Glomerular visceral epithelial cell (primary cell): ENCODE data around the gene TRMU.
A peak's percentile ranks its signal among the peaks of the same experiment; 100 is the strongest.

Experiments used
- DNase-seq: peaks from one replicate; pipeline ENCODE4 v3.0.0-alpha.2; 2016; ENCODE audit errors: extremely low spot score

TRMU gene, protein sequence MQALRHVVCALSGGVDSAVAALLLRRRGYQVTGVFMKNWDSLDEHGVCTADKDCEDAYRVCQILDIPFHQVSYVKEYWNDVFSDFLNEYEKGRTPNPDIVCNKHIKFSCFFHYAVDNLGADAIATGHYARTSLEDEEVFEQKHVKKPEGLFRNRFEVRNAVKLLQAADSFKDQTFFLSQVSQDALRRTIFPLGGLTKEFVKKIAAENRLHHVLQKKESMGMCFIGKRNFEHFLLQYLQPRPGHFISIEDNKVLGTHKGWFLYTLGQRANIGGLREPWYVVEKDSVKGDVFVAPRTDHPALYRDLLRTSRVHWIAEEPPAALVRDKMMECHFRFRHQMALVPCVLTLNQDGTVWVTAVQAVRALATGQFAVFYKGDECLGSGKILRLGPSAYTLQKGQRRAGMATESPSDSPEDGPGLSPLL

DNA sequence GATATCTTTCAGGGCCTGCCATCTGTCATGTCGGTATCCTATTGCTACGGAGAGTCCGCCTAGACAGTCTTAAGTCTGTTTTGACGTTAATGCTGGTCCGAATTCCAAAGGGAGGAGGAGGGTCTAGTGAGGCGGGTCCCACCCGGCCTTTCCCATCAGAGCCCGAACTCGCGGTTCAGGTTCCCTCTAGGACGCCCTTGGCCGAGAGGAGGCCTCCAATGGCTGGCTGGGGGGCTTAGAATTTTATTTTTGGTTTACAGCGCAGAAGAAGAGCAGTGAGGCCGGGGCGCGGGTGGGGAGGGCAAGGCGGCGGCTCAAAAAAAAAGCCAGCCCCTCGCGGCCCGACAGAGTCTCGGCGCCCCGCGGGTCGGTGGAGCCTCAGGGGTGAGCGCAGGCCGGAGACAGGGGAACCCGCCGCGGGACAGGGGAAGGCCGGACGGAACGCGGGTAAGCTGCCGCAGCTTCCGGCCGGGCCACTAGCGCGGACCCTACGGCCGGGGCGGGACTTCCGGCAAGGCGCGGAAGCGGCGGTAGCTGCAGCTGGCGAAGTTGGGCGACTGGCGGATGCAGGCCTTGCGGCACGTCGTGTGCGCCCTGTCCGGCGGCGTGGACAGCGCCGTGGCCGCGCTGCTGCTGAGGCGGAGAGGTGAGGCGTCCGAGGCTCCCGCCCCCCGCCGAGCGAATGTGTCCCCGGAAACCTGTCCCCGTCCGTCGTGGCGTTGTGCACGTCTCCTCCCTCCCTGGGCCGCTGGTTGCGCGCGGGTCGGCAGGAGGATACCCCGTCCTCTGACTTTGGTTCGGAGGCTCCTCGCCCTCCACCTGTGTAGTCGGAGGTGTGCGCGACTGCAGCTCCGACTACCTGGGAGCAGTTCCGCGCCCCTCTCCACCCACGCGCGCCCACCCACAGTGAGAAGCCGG is at the start of gene TRMU:
Gene TRMU, plus strand, starts transcription at position 514 of the 918 bp plus-strand sequence. Its CDS starts 51 bp downstream, at position 565.
- DNase-seq = peak; percentile 84

DNA sequence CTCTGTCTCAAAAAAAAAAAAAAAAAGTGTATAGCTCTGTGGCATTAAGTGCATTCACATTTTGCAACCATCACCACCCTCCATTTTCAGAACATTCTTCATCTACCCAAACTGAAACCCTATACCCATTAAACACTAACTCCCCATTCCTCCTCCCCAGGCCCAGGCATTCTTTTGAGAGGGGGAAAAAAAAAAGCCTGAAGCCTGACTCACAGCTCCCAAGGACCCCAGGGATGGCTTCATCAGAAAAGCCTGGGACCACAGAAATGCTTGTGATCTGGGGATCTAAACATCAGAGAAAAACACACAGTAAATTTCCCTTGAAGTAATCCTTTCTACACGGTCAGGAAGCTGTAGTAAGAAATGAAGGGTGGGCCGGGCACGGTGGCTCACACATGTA is 49.5 kb upstream of the TRMU start:
- DNase-seq = no peak

DNA sequence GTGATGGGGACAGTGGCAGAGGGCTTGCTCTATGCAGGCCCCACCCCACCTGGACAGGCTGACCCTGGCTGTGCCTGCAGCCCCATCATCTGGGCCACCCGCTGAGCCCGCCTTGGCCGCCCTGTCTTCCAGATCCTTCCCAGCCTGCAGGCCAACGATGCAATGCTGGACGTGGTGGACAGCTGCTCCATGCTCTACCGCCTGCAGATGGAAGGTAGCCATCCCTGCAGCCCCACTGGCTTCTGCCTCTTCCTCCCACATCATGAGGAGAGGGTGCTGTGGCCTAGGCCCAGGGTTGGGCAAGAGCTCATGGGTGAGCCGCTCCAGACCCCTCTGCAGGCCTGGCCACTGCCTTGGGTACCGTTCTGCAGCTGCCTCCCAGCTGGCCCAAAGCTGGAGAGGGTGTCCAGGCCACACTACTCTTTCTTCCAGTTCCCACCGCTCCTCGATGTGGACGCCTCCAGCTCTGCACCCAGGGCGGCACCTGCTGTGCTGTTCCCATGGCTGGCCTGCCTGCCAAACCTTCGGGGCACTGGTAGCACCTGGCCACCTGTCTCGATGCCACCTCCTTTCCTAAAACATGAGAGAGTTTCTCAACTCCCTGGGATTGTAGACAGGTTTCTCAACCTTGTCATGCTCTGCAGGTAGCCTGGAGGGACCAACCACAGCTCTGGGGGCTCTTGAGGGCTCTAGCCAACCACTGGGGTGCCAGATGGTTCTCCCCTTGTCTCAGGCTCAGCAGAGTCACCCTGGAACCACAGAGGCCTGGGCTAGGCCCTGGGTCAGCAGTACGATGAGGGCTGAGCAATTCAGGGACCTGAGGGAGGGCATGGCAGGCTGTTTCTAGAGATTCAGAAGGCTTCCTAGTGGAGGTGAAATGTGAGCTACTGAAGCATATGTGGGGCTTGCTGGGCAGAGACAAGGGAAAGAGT is 48.3 kb upstream of the TRMU start:
- DNase-seq = no peak

DNA sequence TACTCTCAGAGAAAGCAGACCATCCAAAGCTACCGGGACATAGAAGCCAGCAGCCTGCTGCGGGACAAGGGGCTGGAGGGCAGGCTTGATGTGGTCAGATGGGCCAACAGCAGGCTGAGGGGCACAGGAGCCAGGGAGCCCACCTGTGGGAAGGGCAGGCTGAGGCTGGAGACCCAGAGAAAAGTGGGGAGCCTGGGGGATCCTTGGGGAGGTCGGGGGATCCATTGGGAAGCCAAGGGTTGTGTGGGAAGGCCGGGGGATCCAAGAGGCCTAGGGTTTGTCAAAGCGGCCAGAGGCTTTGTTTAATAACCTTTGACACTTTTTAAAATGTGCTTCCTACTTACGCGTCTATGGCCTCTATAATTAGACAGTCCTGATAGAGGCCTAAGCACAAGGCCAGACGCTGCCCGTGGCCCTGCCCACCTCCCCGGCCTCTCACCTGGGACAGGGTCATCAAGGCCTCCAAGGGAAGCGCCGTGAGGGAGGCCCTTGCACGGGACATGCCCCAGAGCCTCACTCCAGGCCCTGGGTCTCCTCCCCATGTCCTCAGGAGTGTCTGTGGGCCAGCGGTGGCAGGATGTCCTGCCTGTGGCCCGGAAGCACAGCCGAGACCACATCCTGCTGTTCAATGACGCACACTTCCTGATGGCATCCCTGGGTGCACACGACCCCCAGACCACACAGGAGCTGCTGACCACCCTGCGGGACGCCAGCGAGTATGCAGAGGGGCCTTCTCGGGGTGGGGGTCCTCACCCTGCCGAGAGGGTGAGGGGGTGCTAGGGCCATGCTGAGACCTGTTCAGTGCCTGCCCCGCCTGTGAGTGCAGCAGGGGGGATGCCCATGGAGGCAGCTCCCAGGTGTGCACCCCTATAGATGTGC is 47.4 kb upstream of the TRMU start:
- DNase-seq = no peak

DNA sequence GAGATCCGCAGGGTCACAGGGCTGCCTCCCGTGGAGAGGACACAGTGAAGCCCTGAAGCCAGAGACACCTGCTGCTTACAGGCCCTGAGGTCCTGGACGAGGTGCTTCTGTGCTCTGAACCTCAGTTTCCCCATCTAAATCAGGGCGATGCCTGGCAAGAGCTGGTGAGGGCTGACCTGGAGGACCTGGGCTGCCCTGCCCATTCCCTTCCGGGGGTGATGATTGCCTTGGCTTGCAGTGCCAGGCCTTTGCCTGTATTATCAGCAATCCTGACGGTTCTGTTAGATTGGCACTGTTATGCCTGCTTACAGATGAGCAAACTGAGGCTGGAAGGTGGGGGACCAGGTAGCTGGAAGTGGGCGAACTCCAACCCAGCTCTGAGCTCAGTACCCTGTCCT is 46.7 kb upstream of the TRMU start:
- no peak for DNase-seq

DNA sequence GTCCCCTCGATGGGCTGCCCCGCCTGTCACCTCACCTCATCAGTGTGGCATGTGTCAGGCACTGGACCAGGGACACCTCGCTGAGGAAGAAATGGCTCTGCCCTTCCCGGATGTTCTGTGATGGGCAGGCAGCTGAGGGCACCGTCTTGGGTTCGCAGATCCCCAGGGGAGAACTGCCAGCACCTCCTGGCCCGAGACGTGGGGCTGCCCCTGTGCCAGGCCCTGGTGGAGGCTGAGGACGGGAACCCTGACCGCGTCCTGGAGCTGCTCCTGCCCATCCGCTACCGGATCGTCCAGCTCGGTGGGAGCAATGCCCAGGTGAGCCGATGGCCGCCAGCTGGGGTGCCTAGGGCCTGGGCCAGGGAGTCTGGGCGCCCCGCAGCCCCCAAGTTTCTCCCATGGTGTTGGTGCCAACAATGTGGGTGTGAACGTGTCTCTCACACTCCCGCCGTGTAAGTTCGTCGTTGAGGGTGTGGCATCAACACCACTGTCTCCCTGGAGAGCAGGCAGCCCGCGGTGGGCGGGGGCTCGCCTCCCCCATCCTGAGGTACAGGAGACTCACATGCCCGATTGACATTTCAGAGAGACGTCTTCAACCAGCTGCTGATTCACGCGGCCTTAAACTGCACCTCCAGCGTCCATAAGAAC is 46.1 kb upstream of the TRMU start:
- no peak for DNase-seq

DNA sequence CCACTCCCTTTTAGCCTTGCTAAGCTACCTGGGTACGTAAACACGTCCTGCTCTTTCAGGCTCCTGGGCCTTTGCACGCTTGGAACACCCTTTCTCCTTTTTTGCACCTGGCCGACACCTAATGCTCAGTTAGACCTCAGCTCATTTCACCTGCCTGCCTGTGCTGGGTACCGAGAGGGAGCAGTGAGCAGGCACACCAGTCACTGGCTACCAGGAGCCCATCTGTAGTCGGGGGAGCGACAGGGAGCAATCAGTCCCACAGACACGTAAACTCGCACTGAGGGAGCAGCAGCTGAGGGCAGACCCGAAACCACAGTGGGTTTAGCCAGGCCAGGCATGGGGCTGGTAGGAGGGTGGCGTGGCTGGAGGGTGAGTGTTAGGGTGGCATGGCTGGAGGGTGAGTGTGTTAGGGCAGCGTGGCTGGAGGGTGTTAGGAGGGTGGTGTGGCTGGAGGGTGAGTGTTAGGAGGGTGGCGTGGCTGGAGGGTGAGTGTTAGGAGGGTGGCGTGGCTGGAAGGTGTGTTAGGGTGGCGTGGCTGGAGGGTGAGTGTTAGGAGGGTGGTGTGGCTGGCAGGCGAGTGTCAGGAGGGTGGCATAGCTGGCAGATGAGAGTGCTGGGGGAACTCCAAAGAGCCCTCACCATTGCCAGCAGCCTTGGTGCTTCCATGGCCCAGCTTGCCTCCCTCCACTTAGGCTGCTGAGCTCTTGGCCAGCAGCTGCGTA is 45.2 kb upstream of the TRMU start:
- DNase-seq = no peak

DNA sequence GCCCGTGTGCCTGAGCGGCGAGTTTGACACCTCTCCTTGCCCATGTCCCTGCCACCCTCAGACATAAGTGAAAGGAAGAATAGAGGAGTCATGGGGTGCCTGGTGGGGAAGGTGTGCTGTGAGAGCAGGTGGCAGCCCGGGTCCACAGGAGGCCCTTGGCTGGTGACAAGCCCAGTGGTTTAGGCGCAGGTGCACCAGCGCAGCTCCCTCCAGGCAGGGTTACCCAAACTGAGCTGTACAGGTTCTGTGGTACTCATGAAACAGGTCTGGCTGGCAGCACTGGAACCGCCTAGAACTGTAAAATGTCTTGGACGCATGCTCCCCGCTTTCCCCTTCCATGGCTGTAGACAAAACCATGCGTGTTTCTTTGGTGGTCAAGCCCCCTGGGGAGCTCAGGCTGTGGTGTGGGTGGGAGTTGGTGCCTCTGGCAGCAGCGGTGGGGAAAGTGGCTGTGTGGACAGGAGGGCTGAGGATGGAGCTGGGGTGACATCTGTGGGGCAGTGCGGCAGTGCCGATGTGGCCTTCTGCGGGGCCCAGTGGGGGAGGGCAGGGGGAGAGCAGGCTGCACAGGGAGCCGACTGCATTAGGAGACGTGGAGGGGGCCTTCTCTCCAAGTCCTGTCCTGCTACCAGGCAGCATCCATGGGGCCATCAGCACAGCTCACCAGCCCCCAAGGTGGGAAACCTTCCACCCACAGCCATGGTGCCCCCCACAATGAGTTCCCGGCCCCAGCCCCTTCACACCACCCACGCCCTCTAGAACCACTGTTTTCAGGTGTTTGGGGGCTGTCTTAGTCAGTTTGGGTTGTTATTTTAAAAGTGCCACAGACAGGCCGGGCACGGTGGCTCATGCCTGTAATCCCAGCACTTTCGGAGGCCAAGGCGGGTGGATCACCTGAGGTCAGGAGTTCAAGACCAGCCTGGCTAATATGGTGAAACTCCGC is 44.4 kb upstream of the TRMU start:
- no peak for DNase-seq

DNA sequence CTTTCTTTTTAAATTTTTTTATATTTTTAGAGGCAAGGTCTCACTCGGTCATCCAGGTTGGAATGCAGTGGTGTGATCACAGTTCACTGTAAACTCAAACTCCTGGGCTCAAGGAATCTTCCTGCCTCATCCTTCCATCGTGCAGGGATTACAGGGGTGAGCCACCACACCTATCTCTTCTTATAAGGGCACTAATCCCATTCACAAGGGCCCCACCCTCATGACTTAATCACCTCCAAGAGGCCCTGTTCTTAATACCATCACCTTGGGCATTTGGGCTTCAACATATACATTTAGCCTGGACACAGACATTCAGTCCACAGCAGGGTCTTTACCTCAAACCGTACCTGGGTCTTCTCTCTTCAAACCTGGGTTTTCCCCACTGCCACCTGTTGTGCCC is 43.3 kb upstream of the TRMU start:
- no peak for DNase-seq

DNA sequence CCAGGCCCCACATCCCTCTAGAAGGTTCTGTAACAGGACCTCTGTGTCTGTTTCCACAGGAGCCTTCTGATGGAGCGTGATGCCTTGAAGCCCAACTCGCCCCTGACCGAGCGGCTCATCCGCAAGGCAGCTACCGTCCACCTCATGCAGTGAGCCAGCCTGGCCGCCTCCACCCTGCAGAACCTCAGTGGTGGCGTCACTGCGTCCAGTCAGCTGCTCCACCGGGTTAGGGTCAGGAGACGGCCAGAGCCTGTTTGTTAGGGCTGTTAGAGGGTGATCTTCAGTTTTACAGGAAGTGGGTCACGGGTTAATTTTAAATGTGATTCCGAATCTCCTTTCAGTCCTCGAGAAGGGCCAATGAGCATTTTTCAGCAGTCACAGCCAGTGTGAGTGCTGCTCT is 42.8 kb upstream of the TRMU start:
- DNase-seq = no peak

DNA sequence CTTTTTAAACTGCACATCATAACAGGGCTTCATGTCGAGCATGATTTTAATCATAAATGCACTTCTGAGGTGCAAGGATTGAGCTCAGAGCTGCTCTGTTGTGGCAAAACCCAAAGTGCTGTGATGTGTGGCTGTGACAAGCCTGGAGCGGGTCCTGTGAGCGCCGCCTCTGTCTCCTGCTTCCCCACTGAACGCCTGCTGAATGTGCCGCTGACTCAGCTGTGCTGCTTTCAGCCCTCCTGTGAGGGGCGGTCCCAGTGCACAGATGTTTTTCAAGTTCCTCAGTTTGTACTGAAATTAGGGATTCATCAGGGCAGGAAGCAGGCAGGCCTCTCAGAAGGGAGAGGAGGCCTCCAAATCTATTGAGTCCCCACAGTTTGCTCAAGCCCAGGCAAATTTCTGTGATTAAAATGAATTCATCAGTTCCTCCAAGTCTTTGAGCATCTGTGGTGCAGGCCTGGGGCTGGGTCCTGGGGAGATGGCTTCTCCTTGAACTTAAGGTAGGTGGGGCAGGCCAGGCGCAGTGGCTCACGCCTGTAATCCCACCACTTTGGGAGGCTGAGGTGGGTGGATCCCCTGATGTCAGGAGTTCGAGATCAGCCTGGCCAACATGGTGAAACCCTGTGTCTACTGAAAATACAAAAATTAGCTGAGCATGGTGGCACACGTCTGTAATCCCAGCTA is 41.8 kb upstream of the TRMU start:
- DNase-seq = no peak

DNA sequence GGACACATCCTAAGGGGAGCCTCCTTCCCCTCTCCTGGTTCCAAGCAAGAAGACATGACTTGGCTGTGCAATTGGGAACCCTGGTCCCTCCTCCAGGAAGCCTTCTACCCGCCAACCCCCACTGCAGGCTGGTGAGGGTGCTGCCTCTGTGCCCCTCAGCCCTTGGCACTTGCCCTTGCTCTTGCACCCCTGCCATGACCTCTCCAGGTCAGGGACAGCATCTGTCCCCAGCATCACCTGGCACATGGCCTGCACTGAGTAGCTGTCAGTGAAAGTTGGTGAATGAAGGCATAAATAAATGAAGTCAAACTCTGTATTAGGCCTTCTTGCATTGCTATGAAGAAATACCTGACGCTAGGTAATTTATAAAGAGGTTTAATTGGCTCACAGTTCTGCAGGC is 40.7 kb upstream of the TRMU start:
- DNase-seq = no peak

DNA sequence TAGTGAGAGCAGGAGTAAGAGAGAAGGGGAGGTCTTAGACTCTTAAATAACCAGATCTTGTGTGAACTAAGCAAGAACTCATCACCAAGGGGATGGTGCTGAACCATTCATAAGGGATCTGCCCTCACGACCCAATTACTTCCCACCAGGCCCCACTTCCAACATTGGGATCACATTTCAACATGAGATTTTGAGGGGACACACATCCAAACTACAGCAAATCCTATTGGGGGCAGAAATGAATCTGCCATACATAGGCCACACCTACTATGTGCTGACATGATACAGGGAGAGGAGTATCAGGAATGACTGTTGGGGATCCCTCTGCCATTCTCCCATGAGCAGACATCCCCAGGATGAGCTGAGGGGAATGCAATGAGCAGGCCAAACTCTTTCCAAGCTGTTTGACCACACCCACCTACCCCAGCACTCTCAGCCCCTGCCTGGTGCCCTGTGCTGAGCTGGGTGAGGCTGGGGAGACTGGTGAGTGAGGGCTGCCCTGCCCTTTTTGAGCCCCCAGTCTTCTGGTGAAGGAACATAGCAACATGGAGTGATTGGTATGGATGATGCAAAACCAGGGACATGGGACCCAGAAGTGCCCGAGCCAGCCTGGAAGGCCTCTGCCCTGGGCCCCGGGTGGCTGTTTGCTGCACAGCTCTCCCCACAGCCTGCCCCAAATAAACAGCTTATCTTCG is 40.1 kb upstream of the TRMU start:
- DNase-seq = no peak

DNA sequence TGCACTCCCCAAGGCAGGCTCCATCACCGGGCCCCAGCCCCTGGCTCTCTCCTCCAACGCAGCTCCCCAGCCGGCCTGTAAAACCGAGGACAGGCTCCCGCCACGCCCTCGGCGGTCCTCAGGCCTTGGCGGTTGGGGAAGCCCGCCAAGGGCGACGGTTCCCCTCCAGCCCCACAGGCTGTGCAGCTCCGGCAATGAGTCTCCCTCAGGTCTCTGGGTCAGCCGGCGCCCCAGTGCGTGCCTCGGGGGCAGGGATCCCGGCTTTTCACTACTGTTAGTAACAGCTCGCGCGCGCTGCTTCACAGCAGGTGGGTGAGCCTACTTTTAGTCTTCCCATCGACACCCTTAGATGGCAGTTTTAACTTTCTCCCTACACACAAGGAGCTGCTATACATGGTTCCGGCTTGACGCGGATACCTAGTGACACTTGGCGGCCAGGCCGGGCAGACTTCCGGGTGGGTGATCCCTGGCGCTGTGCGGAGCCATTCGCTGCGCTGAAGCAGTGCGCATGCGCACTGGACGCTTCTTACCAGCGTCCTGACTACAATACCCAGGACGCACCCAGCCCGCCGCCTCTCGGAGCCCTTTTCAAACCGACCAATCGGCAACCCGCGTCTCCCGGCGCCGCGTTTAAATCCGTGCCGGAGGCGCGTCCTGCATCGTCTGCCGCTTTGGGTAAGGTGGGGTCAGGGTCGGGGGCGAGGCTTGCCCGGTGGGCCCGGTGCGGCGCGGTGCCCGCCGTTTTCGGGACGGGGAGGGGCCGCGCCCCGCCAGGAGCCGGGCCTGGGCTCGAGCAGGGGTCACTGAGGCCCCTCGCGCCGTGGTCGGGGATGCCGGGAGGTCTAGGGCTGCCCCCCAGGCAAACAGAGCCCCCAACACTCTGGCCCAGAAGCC is 39.0 kb upstream of the TRMU start, which contains the start of gene GTSE1:
Gene GTSE1, plus strand, starts transcription at position 614 of the 894 bp plus-strand sequence. CDS start 531 bp downstream, outside the sequence.
- peak; percentile 98 for DNase-seq

DNA sequence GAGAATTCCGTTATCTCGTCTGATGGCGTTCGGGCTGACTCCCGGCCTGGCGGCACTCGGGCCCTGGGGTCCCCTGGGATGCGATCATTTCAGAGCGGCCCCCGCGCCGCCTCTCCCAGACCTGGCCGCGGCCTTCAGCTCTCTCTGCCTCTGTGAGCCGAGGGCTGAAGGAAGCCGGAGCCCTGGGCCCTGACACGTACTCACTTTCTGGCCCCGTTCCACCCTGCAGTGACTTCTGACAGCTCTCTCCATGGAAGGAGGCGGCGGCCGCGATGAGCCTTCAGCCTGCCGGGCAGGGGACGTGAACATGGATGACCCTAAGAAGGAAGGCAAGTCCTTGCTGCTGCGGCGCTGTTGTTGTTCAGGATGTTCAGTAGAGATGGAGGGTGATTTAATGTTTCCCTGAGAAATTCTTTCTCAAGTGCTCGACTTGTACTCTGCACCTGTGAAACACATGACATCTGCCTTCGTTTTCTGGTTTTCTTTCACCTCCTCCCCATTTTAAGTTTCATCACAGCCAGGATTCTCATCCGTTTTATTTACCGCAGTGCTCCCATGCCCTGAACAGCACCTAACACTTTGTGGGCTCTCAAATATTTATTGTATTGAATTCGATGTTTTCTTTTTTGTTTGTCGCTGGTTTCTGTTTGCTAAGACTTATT is 38.2 kb upstream of the TRMU start:
- DNase-seq = peak; percentile 45
